ENCODE results near the gene CC2D2A.

The CC2D2A gene

DNA sequence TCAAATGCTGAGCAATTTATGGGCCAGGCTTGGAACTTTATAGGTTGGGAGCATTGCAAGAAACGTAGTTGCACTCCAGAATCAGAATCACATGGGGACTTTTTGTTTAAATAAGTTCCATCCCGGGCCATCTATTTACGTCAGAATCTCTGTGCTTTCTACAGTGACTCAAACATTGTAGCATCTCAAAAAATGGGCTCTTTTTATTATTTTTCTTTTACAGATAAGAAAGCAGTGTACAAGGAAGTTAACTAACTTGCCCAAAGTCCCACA, 10.2 kb downstream of the CC2D2A start:
- TF ChIP-seq, protein P1, sequence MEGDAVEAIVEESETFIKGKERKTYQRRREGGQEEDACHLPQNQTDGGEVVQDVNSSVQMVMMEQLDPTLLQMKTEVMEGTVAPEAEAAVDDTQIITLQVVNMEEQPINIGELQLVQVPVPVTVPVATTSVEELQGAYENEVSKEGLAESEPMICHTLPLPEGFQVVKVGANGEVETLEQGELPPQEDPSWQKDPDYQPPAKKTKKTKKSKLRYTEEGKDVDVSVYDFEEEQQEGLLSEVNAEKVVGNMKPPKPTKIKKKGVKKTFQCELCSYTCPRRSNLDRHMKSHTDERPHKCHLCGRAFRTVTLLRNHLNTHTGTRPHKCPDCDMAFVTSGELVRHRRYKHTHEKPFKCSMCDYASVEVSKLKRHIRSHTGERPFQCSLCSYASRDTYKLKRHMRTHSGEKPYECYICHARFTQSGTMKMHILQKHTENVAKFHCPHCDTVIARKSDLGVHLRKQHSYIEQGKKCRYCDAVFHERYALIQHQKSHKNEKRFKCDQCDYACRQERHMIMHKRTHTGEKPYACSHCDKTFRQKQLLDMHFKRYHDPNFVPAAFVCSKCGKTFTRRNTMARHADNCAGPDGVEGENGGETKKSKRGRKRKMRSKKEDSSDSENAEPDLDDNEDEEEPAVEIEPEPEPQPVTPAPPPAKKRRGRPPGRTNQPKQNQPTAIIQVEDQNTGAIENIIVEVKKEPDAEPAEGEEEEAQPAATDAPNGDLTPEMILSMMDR (IDR thresholded peaks at IDR 0.05) = no peak
- no peak overlapping the region for H3K4me3 ChIP-seq (ENCODE audit: low read depth in 1 of 2, low read length in 1 of 2)
- no peak overlapping the region for H3K27ac ChIP-seq
- no peaks in the 10 kb centered on the region for H3K36me3 ChIP-seq
- H3K27me3 ChIP-seq = no peaks in the 10 kb centered on the region
- no peaks in the 10 kb centered on the region for H3K9me3 ChIP-seq
- H3K4me1 ChIP-seq (ENCODE audit: control insufficient read depth in 1 of 2, insufficient read depth in 1 of 2, low read depth in 1 of 2, low read length in 1 of 2) = no peaks in the 10 kb centered on the region

DNA sequence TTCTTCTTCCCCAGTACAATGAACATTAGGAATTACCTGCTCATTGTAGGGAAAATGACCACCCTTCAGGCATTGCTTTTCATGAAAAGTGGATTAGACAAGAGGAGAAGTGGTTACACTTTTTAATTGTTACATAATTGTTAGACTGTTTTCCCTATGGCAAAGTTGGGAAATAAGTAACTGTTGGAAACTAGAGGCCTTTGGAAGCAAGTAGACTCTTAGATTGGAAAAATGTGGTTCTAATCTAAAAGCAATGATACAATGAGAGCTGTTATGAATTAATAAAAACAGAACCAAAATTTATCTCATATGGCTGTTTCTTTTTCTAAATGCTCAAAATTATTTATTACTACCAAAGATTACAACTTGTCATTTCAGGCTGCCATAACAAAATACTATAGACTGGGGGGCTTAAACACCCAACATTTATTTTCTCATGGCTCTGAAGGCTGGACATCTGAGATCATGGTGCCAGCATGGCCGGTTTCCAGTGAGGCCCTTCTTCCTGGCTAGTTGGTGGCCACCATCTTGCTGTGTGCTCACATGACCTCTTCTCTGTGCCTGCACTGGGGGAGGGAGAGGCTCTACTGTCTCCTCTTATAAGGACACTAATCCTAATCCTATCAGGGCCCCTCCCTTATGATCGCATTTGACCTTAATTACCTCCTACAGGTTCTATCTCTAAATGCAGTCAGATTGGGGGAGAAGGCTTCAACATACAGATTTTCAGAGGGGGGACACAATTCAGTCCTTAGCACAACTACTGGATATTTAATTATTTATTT, 12.5 kb downstream of the CC2D2A start:
- Histone ChIP-seq H3K4me1 (ENCODE audit: control insufficient read depth in 1 of 2, insufficient read depth in 1 of 2, low read depth in 1 of 2, low read length in 1 of 2) (no peaks in the 10 kb centered on the region), H3K36me3 (no peaks in the 10 kb centered on the region), H3K27me3 (no peaks in the 10 kb centered on the region), H3K4me3 (ENCODE audit: low read depth in 1 of 2, low read length in 1 of 2) (no peak overlapping the region), H3K27ac (no peak overlapping the region), H3K9me3 (no peaks in the 10 kb centered on the region)
- TF ChIP-seq, protein P1 (IDR thresholded peaks at IDR 0.05) = no peak

DNA sequence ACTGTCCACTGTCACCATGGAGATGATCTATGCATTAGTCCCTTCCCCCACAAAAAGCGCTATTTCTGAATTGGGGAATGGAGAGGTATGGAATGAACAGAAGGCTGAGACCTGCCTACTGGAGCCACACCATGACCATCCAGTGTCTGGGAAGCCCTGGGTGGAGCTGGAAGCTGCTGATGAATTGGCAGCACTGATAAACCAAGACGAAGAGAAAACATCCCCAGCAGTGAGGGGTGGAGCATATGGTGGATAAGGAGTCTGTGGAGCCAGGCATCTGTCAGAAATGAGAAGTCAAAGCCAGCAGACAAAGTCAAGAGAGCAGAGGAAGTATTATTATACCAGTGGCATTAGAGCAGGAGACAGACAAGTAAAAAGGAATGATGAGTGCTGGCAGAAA, 13.2 kb downstream of the CC2D2A start:
- H3K4me3 ChIP-seq (ENCODE audit: low read depth in 1 of 2, low read length in 1 of 2) = no peak overlapping the region
- TF ChIP-seq, protein P1 (IDR thresholded peaks at IDR 0.05) = no peak

DNA sequence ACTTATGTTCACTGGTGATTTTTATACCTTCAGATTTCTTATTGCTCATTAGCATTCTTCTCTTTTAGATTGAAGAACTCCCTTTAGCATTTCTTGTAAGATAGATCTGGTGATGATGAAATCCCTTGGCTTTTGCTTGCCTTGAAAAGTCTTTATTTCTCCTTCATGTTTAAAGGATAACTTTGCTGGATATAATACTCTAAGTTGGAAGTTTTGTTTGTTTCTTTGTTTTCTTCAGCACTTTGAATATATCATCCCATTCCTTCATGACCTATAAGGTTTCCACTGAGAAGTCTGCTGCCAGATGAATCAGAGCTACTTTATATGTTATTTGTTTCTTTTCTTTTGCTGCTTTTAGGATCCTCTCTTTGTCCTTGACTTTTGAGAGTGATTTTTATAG, 18.5 kb downstream of the CC2D2A start:
- no peaks in the 10 kb centered on the region for H3K27me3 ChIP-seq
- H3K27ac ChIP-seq = no peak overlapping the region

More for the DNA sequence above, 13.2 kb downstream of the CC2D2A start:
- H3K9me3 ChIP-seq = no peaks in the 10 kb centered on the region
- no peaks in the 10 kb centered on the region for H3K36me3 ChIP-seq
- H3K27ac ChIP-seq = no peak overlapping the region
- H3K4me1 ChIP-seq (ENCODE audit: control insufficient read depth in 1 of 2, insufficient read depth in 1 of 2, low read depth in 1 of 2, low read length in 1 of 2) = no peaks in the 10 kb centered on the region
- H3K27me3 ChIP-seq = no peaks in the 10 kb centered on the region

DNA sequence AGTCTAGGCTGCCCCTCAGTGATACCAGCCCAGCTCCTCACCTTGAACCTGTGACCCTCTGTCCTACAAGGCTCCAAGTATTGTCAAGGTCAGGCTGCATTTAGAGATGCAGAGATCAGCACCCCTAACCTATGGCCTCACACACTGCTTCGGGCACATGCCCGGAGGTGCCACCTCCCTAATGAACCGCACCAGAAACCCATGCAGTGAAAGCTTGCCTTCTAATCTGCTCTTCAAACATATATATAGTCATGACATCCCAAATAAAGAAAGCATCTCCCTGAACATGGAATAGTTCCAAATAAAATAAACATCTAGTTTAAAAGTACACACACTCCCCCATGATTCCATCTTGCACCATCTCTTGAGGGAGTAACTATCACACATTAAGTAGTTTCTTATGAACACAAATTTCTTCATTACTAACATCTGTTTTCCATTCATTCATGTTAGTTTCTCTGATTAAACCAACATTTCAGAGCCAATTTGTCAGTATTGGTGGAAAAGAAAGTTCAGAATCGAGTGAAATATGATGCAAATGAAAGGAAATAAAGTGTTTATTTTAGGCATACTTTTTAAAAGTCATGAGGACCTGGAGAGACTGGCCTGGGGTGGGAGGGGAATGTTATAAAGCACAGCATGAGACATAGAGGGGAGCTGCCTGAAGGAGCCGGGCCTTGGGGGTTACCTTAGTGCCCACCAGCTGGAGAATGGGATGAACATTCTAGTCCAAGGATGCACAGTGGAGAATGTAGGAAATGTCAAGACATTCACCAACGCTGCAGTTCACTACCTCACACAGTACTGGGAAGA, 19.2 kb downstream of the CC2D2A start:
- no peaks in the 10 kb centered on the region for H3K27me3 ChIP-seq
- H3K4me1 ChIP-seq (ENCODE audit: control insufficient read depth in 1 of 2, insufficient read depth in 1 of 2, low read depth in 1 of 2, low read length in 1 of 2) = no peaks in the 10 kb centered on the region
- no peak overlapping the region for H3K27ac ChIP-seq
- H3K9me3 ChIP-seq = no peaks in the 10 kb centered on the region
- TF ChIP-seq, protein P1 (IDR thresholded peaks at IDR 0.05) = no peak
- H3K36me3 ChIP-seq = no peaks in the 10 kb centered on the region
- H3K4me3 ChIP-seq (ENCODE audit: low read depth in 1 of 2, low read length in 1 of 2) = no peak overlapping the region

More for the DNA sequence above, 18.5 kb downstream of the CC2D2A start:
- H3K9me3 ChIP-seq = no peaks in the 10 kb centered on the region
- no peak overlapping the region for H3K4me3 ChIP-seq (ENCODE audit: low read depth in 1 of 2, low read length in 1 of 2)
- no peaks in the 10 kb centered on the region for H3K4me1 ChIP-seq (ENCODE audit: control insufficient read depth in 1 of 2, insufficient read depth in 1 of 2, low read depth in 1 of 2, low read length in 1 of 2)
- H3K36me3 ChIP-seq = no peaks in the 10 kb centered on the region
- TF ChIP-seq, protein P1 (IDR thresholded peaks at IDR 0.05) = no peak

Measured in neutrophil (primary cell).